Testis (tissue), 3 donors: Measurements from ENCODE around the gene CTBP2. TPM values are rescaled to one million over a fixed set of nuclear protein-coding genes. Genes with fewer than 3 reads are reported as not detected.
A peak's percentile ranks its signal among the peaks of the same experiment; 100 is the strongest.

Source experiments
- DNase-seq: peaks from one replicate; pipeline ENCODE4 v3.0.0-alpha.2; 2019
- H3K27ac ChIP-seq, 2 donors: fragments of 200-600 bp; sonication (generic); one replicate each; pipeline ENCODE4 v1.5.1; 2019
- H3K27me3 ChIP-seq: fragments of 200-600 bp; sonication (generic); one replicate; pipeline ENCODE4 v1.5.1; 2019
- H3K36me3 ChIP-seq: fragments of 200-600 bp; sonication (generic); one replicate; pipeline ENCODE4 v1.5.1; 2017; ENCODE audit warnings: low read depth; ENCODE audit errors: missing control alignments
- H3K4me1 ChIP-seq: fragments of 200-600 bp; sonication (generic); one replicate; pipeline ENCODE4 v1.5.1; 2019
- H3K4me3 ChIP-seq, 2 donors: fragments of 200-600 bp; sonication (generic); one replicate each; pipeline ENCODE4 v1.5.1; 2017 to 2019
- H3K9me3 ChIP-seq: fragments of 200-600 bp; sonication (generic); one replicate; pipeline ENCODE4 v1.5.1; 2017
- CTCF ChIP-seq, 3 experiments: fragments of 450-650 bp in 2 of 3; fragments of 200-600 bp in 1 of 3; sonication (generic) in 1 of 3; IDR thresholded peaks; one replicate each; pipeline ENCODE4 v1.5.1; 2016 to 2019; ENCODE audit warnings: antibody characterized with exemption in 3 of 3, mild to moderate bottlenecking in 2 of 3, moderate library complexity in 1 of 3
- POLR2A ChIP-seq: fragments of 450-650 bp; IDR thresholded peaks from one replicate; pipeline ENCODE4 v1.6.1; 2017; ENCODE audit warnings: antibody characterized with exemption, mild to moderate bottlenecking, moderate library complexity
- WGBS, 2 donors: methylation state at CpG; one replicate each; pipeline ENCODE4 v1.1.5; 2018; 5-methylcytosine and 5-hydroxymethylcytosine counted together
- intact Hi-C: fragments of 100-400 bp; cut with DNase I; formaldehyde crosslinking; loops from one replicate; pipeline ENCODE4 v1.15.1; 2023; ENCODE audit warnings: low total_unique reads
- polyA plus RNA-seq: library from polyadenylated mRNA; stranded (reverse); fragments of 350-450 nt; fragmentation: Illumina TruSeq; extraction: RNeasy Lipid Tissue Mini Kit (QIAGEN cat#74804); gene quantifications from one replicate; pipeline ENCODE4 v1.2.3, GENCODE V29; 2014; ENCODE audit warnings: low read depth, low replicate concordance; ENCODE audit not compliant: insufficient read depth
- total RNA-seq, 2 donors: library from RNA; depleted of rRNA; stranded (reverse); fragments of >200 nt; gene quantifications; one replicate each; pipeline ENCODE4 v1.2.3, GENCODE V29; 2016

Gene CTBP2
- total and polyA plus RNA-seq, 3 donors from 2014 or later: 44.7 to 79.5 (median 52.4) TPM

GRCh38 chr10:125029584-125030242 is 130.7 kb downstream of the CTBP2 start:
- H3K4me3 ChIP-seq: no peak overlapping the region
- 90 to 95% methylated on average over 7 of the region's 7 CpGs for WGBS, 2 donors
- intact Hi-C loops: no loop called here
- no peak for TF ChIP-seq CTCF (IDR thresholded peaks at IDR 0.05)
- TF ChIP-seq POLR2A: no peak
- H3K36me3 ChIP-seq: no peaks in the 10 kb centered on the region
- no peak for DNase-seq
- H3K27ac ChIP-seq: no peak overlapping the region
- peaks cover 21% of the 10 kb centered on the region for H3K4me1 ChIP-seq
- H3K9me3 ChIP-seq: no peaks in the 10 kb centered on the region
- no peaks in the 10 kb centered on the region for H3K27me3 ChIP-seq

- peaks cover 35% of the 10 kb centered on the region for H3K4me1 ChIP-seq
- H3K9me3 ChIP-seq: no peaks in the 10 kb centered on the region
- H3K4me3 ChIP-seq: no peak overlapping the region
- 57 to 69% methylated on average over 17 of the region's 17 CpGs for WGBS, 2 donors
- intact Hi-C loops: no loop called here
- no peak for DNase-seq
- TF ChIP-seq POLR2A (no peak), CTCF (IDR thresholded peaks at IDR 0.05) (no peak)
- H3K27me3 ChIP-seq: no peaks in the 10 kb centered on the region
- peak overlapping the region; percentile 44 to 74 for H3K27ac ChIP-seq
- no peaks in the 10 kb centered on the region for H3K36me3 ChIP-seq
Measured at GRCh38 chr10:125027871-125028869, 132.2 kb downstream of the CTBP2 start.

GRCh38 chr10:125026974-125027735 is 133.2 kb downstream of the CTBP2 start:
- DNase-seq: no peak
- H3K4me1 ChIP-seq: peaks cover 40% of the 10 kb centered on the region

More at GRCh38 chr10:125026974-125027735, 133.2 kb downstream of the CTBP2 start:
- peak overlapping the region; percentile 44 to 74 for H3K27ac ChIP-seq
- no peaks in the 10 kb centered on the region for H3K36me3 ChIP-seq
- TF ChIP-seq POLR2A (no peak), CTCF (IDR thresholded peaks at IDR 0.05) (no peak)
- H3K4me3 ChIP-seq: no peak overlapping the region
- H3K27me3 ChIP-seq: no peaks in the 10 kb centered on the region
- intact Hi-C loops: no loop called here
- H3K9me3 ChIP-seq: no peaks in the 10 kb centered on the region
- 84 to 91% methylated on average over 8 to 40 of the region's 40 CpGs for WGBS, 2 donors
